Glomerular visceral epithelial cell (primary cell): ENCODE results near the gene ZNF384.

ENCODE experiments used
- DNase-seq: peaks from one replicate; pipeline ENCODE4 v3.0.0-alpha.2; 2016; ENCODE audit errors: extremely low spot score

Gene ZNF384

DNA sequence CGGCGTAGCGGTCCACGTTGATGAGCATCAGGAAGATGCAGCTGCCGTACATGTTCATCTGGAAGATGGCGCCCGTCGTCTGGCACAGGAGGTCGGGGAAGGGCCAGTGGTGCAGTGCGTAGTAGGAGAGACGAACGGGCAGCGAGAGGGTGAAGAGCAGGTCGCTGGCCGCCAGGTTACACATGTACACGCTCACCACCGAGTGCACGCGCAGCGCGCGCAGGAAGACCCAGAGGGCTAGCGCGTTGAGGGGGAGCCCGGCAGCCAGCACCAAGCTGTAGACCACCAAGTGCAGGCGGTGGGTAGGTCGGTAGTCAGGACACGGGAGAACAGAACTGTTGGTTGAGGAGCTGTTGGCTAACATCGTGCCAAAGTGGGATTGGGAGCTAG lies 68.3 kb downstream of the ZNF384 start:
- DNase-seq, result no peak

- no peak for DNase-seq
These were observed 68.9 kb downstream of the ZNF384 start for GRCh38 chr12:6620137-6620884.

- no peak for DNase-seq
These were observed 70.5 kb downstream of the ZNF384 start for GRCh38 chr12:6618483-6619225.
